Glutamatergic neuron (in vitro differentiated cells): Measurements from ENCODE around the gene DRICH1. TPM values are rescaled to one million over a fixed set of nuclear protein-coding genes. Genes with fewer than 3 reads are reported as not detected.

Experiments used
- DNase-seq: peaks from one replicate; pipeline ENCODE4 v3.0.0; 2022
- H3K27ac Mint-ChIP-seq: one replicate; pipeline ENCODE4 v1.8.0; 2020; ENCODE audit warnings: mild to moderate bottlenecking, mixed read lengths, inconsistent platforms; ENCODE audit not compliant: unreplicated experiment
- H3K27me3 Mint-ChIP-seq: one replicate; pipeline ENCODE4 v1.8.0; 2020; ENCODE audit warnings: mild to moderate bottlenecking, moderate library complexity, mixed read lengths, inconsistent platforms; ENCODE audit not compliant: unreplicated experiment
- H3K36me3 Mint-ChIP-seq: one replicate; pipeline ENCODE4 v1.8.0; 2020; ENCODE audit warnings: mild to moderate bottlenecking, mixed read lengths, inconsistent platforms; ENCODE audit not compliant: unreplicated experiment
- H3K4me1 Mint-ChIP-seq: one replicate; pipeline ENCODE4 v1.8.0; 2020; ENCODE audit warnings: mild to moderate bottlenecking, low read depth, mixed read lengths, inconsistent platforms; ENCODE audit not compliant: unreplicated experiment
- H3K4me3 Mint-ChIP-seq: one replicate; pipeline ENCODE4 v1.8.0; 2020; ENCODE audit warnings: mild to moderate bottlenecking, mixed read lengths, inconsistent platforms; ENCODE audit not compliant: unreplicated experiment
- H3K9me3 Mint-ChIP-seq: one replicate; pipeline ENCODE4 v1.8.0; 2020; ENCODE audit warnings: mild to moderate bottlenecking, moderate library complexity, mixed read lengths, inconsistent platforms; ENCODE audit not compliant: unreplicated experiment
- CTCF ChIP-seq: fragments of 200-600 bp; sonication (generic); IDR thresholded peaks from one replicate; pipeline ENCODE4 v1.5.0; 2021; ENCODE audit not compliant: partially characterized antibody, unreplicated experiment
- total RNA-seq: library from RNA; stranded (reverse); fragmentation: NEBNext Ultra II Directional; extraction: Animal tissue kit (Norgen Biotek cat#: 25700); gene quantifications from one replicate; pipeline ENCODE4 v1.2.1, GENCODE V29; 2021; ENCODE audit not compliant: unreplicated experiment

The DRICH1 gene
- total RNA-seq, 1 donor from 2014 or later = not detected

GRCh38 chr22:23591846-23592245 is 40.3 kb downstream of the DRICH1 start:
- H3K27ac Mint-ChIP-seq = no peak overlapping the region

DNA sequence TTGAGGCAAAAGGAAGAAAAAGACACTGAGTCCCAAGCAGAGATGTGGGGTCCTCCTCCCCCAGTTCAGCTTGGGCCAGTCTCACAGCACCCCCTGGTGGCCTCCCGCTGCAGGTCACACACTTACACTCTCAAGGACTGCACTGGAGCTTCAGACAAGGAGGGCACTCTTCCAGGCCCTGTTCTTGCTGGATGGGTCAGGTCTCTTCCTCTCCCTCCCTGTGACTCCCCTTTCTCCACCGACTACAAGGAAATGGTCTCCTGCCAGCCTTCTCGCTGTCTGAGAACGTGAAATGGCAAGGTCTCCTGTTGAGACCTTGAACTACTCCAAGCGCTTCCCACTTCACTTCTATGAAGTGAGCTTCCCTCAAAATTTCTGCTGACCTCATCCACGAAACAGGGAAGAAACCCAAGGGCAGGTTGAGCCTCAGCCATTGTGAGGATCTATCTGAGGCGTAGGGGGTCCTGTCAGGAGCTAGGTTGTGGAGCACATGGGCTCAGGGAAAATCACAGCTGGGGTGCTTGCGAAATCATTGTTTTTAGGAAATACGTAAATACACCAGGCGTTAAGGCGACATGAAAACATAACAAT is 40.8 kb downstream of the DRICH1 start:
- no peak overlapping the region for H3K4me3 Mint-ChIP-seq
- DNase-seq = peak; percentile 84
- peak; percentile 89 for TF ChIP-seq CTCF
- no peak overlapping the region for H3K27ac Mint-ChIP-seq
- H3K27me3 Mint-ChIP-seq = peaks cover 5% of the 10 kb centered on the region
- H3K9me3 Mint-ChIP-seq = peaks cover 5% of the 10 kb centered on the region
- H3K36me3 Mint-ChIP-seq = peaks cover 15% of the 10 kb centered on the region
- no peaks in the 10 kb centered on the region for H3K4me1 Mint-ChIP-seq

More at GRCh38 chr22:23591846-23592245, 40.3 kb downstream of the DRICH1 start:
- Mint-ChIP-seq H3K36me3 (peaks cover 15% of the 10 kb centered on the region), H3K9me3 (peaks cover 5% of the 10 kb centered on the region), H3K4me3 (no peak overlapping the region), H3K4me1 (no peaks in the 10 kb centered on the region), H3K27me3 (peaks cover 7% of the 10 kb centered on the region)
- no peak for TF ChIP-seq CTCF
- no peak for DNase-seq

DNA sequence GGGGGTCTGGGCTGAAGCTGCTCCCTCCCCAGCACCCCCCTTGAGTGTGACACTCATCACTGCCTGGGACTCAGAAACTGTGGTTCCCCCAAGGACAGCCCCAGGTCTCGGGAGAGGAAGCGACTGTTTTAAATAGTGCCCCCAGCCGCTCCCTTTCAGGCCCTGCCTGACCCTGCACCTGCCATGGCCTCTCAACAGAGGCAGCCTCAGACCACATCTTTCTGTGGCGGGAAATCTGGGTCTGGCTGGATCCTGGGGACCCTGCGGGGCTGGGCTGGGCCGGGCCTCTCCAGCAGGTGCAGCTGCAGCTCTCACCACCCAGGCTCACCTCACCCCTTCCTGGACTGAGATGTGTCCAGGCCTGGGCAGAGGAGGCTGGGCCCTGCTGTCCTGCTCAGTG is 48.3 kb downstream of the DRICH1 start:
- Mint-ChIP-seq H3K27me3 (peaks cover 3% of the 10 kb centered on the region), H3K4me3 (no peak overlapping the region), H3K27ac (no peak overlapping the region), H3K4me1 (no peaks in the 10 kb centered on the region), H3K9me3 (peaks cover 3% of the 10 kb centered on the region), H3K36me3 (no peaks in the 10 kb centered on the region)
- no peak for TF ChIP-seq CTCF
- no peak for DNase-seq

GRCh38 chr22:23583153-23583552 is 49.0 kb downstream of the DRICH1 start:
- no peak for DNase-seq
- TF ChIP-seq CTCF = no peak
- H3K9me3 Mint-ChIP-seq = peaks cover 2% of the 10 kb centered on the region
- H3K27ac Mint-ChIP-seq = no peak overlapping the region
- no peaks in the 10 kb centered on the region for H3K27me3 Mint-ChIP-seq
- H3K4me3 Mint-ChIP-seq = no peak overlapping the region
- no peaks in the 10 kb centered on the region for H3K36me3 Mint-ChIP-seq
- H3K4me1 Mint-ChIP-seq = no peaks in the 10 kb centered on the region

DNA sequence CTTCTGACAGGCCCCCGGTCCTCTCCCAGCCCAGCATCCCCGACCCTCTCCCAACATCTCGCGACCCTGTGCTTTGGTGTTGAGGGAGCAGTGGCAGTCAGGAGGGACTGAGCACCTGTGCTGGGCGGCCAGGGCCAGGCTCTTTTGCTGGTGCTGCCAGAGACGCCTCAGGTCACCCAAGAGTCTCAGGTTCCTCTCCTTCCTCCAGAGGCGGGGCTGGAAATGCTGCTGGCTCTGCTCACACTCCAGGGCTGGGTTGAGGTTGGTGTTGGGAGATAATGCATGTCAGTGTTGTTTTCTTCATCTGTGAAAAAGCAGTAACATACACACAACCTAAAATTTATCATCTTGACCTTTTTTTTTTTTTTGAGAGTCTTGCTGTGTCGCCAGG is 50.9 kb downstream of the DRICH1 start:
- H3K4me1 Mint-ChIP-seq = no peaks in the 10 kb centered on the region
- no peak overlapping the region for H3K27ac Mint-ChIP-seq
- DNase-seq = no peak
- H3K4me3 Mint-ChIP-seq = no peak overlapping the region
- no peaks in the 10 kb centered on the region for H3K36me3 Mint-ChIP-seq
- no peak for TF ChIP-seq CTCF
- peaks cover 7% of the 10 kb centered on the region for H3K9me3 Mint-ChIP-seq
- no peaks in the 10 kb centered on the region for H3K27me3 Mint-ChIP-seq
